PC-9 (cell line): Measurements from ENCODE around the gene SPPL2B. TPM values are rescaled to one million over a fixed set of nuclear protein-coding genes. Genes with fewer than 3 reads are reported as not detected.

ENCODE experiments used
- BruUV-seq: library from RNA; stranded (reverse); fragments of 400-500 nt; replicated peaks from 2 replicates; lab custom pipeline; 2021; lab: Mats Ljungman, UMichigan
- CTCF ChIA-PET: fragments of 300-600 bp; sonication (Branson Sonifier 250); formaldehyde crosslinking; loops from one replicate; lab custom pipeline; 2022; ENCODE audit warnings: antibody characterized with exemption; lab: Charles Lee
- POLR2A ChIA-PET: fragments of 300-600 bp; sonication (Branson Sonifier 250); formaldehyde crosslinking; loops from one replicate; lab custom pipeline; 2022; ENCODE audit warnings: antibody characterized with exemption; ENCODE audit not compliant: unreplicated experiment; lab: Charles Lee
- DNase-seq, 2 experiments: peaks; one replicate each; pipeline versions ENCODE4 v3.0.0 to v3.0.0-alpha.2; 2015 to 2022; ENCODE audit warnings: mixed read lengths in 1 of 2
- H2AFZ ChIP-seq: fragments of 200-600 bp; sonication (generic); 2 replicates; pipeline ENCODE4 v1.8.1; 2017; ENCODE audit warnings: antibody characterized with exemption
- H3F3A ChIP-seq: fragments of 200-600 bp; sonication (generic); 2 replicates; pipeline ENCODE4 v1.8.1; 2017; ENCODE audit warnings: antibody characterized with exemption, mild to moderate bottlenecking, low read depth; ENCODE audit not compliant: insufficient read depth
- H3K27ac ChIP-seq: fragments of 200-600 bp; sonication (generic); 2 replicates; pipeline ENCODE4 v1.6.1; 2016; ENCODE audit warnings: mixed run types
- H3K27me3 ChIP-seq: fragments of 200-600 bp; sonication (generic); 2 replicates; pipeline ENCODE4 v1.6.1; 2016; ENCODE audit warnings: low read depth, mixed run types; ENCODE audit not compliant: insufficient read depth
- H3K36me3 ChIP-seq: fragments of 200-600 bp; sonication (generic); 2 replicates; pipeline ENCODE4 v1.6.1; 2016; ENCODE audit warnings: low read depth, mixed run types
- H3K4me1 ChIP-seq: fragments of 200-600 bp; sonication (generic); replicated peaks from 2 replicates; pipeline ENCODE4 v1.6.1; 2016; ENCODE audit warnings: mixed run types; ENCODE audit not compliant: insufficient read depth
- H3K4me2 ChIP-seq: fragments of 200-600 bp; sonication (generic); 2 replicates; pipeline ENCODE4 v1.6.1; 2017; ENCODE audit warnings: mixed run types
- H3K4me3 ChIP-seq: fragments of 200-600 bp; sonication (generic); 2 replicates; pipeline ENCODE4 v1.6.1; 2016; ENCODE audit warnings: mixed run types
- H3K79me2 ChIP-seq: fragments of 200-600 bp; sonication (generic); 2 replicates; pipeline ENCODE4 v1.6.1; 2017; ENCODE audit warnings: low read depth, mixed run types
- H3K9me2 ChIP-seq: fragments of 200-600 bp; sonication (generic); 2 replicates; pipeline ENCODE4 v1.8.1; 2017; ENCODE audit warnings: mild to moderate bottlenecking; ENCODE audit not compliant: insufficient read depth
- H3K9me3 ChIP-seq: fragments of 200-600 bp; sonication (generic); 2 replicates; pipeline ENCODE4 v1.8.1; 2016; ENCODE audit warnings: low read depth; ENCODE audit not compliant: insufficient read depth
- H4K20me1 ChIP-seq: fragments of 200-600 bp; sonication (generic); 2 replicates; pipeline ENCODE4 v1.8.1; 2017; ENCODE audit not compliant: insufficient read depth
- EZH2 ChIP-seq: fragments of 200-600 bp; sonication (generic); IDR thresholded peaks from 2 replicates; pipeline ENCODE4 v1.8.0; 2017; ENCODE audit warnings: antibody characterized with exemption, low read depth
- intact Hi-C: fragments of 100-400 bp; cut with micrococcal nuclease; formaldehyde crosslinking; loops from one replicate; pipeline ENCODE4 v1.10.0; 2022; ENCODE audit not compliant: unreplicated experiment
- total RNA-seq: library from RNA; stranded (reverse); gene quantifications from 2 replicates; pipeline ENCODE4 v1.2.3, GENCODE V29; 2021
- TF ChIP-seq, protein P1 (sequence below): fragments of 200-600 bp; sonication (generic); conservative IDR thresholded peaks from 2 replicates; pipeline ENCODE4 v1.6.1; 2017; ENCODE audit warnings: mixed run types, antibody characterized with exemption, mild to moderate bottlenecking, moderate library complexity

The SPPL2B gene
- total RNA-seq, 1 experiment from 2014 or later, result 49.6 TPM

- H2AFZ ChIP-seq, result no peak overlapping the region
- ChIA-PET CTCF (no interaction called here), POLR2A (no interaction called here)
- H3K27me3 ChIP-seq, result no peaks in the 10 kb centered on the region
- intact Hi-C loops, result no loop called here
- H3K27ac ChIP-seq, result no peak overlapping the region
- no peaks in the 10 kb centered on the region for H3K9me3 ChIP-seq
- H3K4me2 ChIP-seq, result no peak overlapping the region
- DNase-seq, result no peak
- H3K36me3 ChIP-seq, result no peaks in the 10 kb centered on the region
- H3K79me2 ChIP-seq, result no peaks in the 10 kb centered on the region
- H3K4me1 ChIP-seq, result no peaks in the 10 kb centered on the region
- no peak overlapping the region for H3K4me3 ChIP-seq
- no TSS peak for BruUV-seq
- TF ChIP-seq, protein P1, sequence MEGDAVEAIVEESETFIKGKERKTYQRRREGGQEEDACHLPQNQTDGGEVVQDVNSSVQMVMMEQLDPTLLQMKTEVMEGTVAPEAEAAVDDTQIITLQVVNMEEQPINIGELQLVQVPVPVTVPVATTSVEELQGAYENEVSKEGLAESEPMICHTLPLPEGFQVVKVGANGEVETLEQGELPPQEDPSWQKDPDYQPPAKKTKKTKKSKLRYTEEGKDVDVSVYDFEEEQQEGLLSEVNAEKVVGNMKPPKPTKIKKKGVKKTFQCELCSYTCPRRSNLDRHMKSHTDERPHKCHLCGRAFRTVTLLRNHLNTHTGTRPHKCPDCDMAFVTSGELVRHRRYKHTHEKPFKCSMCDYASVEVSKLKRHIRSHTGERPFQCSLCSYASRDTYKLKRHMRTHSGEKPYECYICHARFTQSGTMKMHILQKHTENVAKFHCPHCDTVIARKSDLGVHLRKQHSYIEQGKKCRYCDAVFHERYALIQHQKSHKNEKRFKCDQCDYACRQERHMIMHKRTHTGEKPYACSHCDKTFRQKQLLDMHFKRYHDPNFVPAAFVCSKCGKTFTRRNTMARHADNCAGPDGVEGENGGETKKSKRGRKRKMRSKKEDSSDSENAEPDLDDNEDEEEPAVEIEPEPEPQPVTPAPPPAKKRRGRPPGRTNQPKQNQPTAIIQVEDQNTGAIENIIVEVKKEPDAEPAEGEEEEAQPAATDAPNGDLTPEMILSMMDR, result no peak
- TF ChIP-seq EZH2, result no peak
- H4K20me1 ChIP-seq, result no peaks in the 10 kb centered on the region
- peaks cover 1% of the 10 kb centered on the region; the same call in 1 of the 2 replicates for H3F3A ChIP-seq
- H3K9me2 ChIP-seq, result no peaks in the 10 kb centered on the region
Measured at GRCh38 chr19:2341244-2341751, 12.8 kb downstream of the SPPL2B start.

GRCh38 chr19:2341982-2342381 is 13.5 kb downstream of the SPPL2B start:
- no peaks in the 10 kb centered on the region for H3K27me3 ChIP-seq
- intact Hi-C loops, result no loop called here
- H3K9me3 ChIP-seq, result no peaks in the 10 kb centered on the region
- no peaks in the 10 kb centered on the region for H3K36me3 ChIP-seq
- no peaks in the 10 kb centered on the region for H3K4me1 ChIP-seq
- H4K20me1 ChIP-seq, result no peaks in the 10 kb centered on the region
- CTCF ChIA-PET, result no interaction called here
- DNase-seq, result peak in 1 of 2 experiments; percentile 85
- BruUV-seq, result no TSS peak
- H3K27ac ChIP-seq, result no peak overlapping the region
- H3K79me2 ChIP-seq, result no peaks in the 10 kb centered on the region
- no peaks in the 10 kb centered on the region for H3F3A ChIP-seq
- H3K4me3 ChIP-seq, result no peak overlapping the region
- POLR2A ChIA-PET, result no interaction called here
- no peaks in the 10 kb centered on the region for H3K9me2 ChIP-seq
- H3K4me2 ChIP-seq, result no peak overlapping the region
- TF ChIP-seq, protein P1, result no peak
- no peak for TF ChIP-seq EZH2
- no peak overlapping the region for H2AFZ ChIP-seq

GRCh38 chr19:2342656-2343288 is 14.3 kb downstream of the SPPL2B start:
- Histone ChIP-seq H3K4me2 (no peak overlapping the region), H3K36me3 (no peaks in the 10 kb centered on the region), H3K79me2 (no peaks in the 10 kb centered on the region), H4K20me1 (no peaks in the 10 kb centered on the region), H3K27ac (no peak overlapping the region), H3K9me2 (no peaks in the 10 kb centered on the region), H3F3A (no peaks in the 10 kb centered on the region), H3K4me3 (no peak overlapping the region), H3K27me3 (no peaks in the 10 kb centered on the region), H3K4me1 (no peaks in the 10 kb centered on the region), H2AFZ (no peak overlapping the region), H3K9me3 (no peaks in the 10 kb centered on the region)
- ChIA-PET POLR2A (no interaction called here), CTCF (no interaction called here)
- no TSS peak for BruUV-seq
- no peak for DNase-seq
- intact Hi-C loops, result no loop called here
- TF ChIP-seq, protein P1, result no peak
- TF ChIP-seq EZH2, result no peak
